ENCODE data around the gene RNF208.

The RNF208 gene

DNA sequence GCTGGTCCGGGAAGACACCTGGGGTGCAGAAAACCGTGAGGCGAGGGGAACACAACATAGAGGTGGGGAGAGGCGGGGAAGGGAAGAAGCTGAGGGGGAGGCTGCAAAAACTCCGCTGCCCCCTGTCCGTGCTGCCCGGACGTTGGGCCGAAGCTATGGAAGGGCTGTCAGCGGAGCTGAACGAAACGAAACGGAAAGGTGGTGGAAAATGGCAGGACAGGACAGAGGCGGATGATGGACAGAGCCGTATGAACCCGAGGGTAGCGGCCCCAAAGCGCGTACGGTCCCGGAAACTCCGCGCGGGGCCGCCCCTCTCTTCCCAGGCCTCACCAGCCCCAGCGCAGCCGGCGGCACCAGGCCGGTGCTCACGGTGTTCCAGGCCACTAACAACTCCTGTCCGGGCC is 34.0 kb downstream of the RNF208 start:
- no peak for DNase-seq (ENCODE audit: low spot score in 2 of 2)
- H3K9me3 ChIP-seq = no peaks in the 10 kb centered on the region
- H3K4me1 ChIP-seq = peaks cover 18% of the 10 kb centered on the region
- no peaks in the 10 kb centered on the region for H3K27me3 ChIP-seq (ENCODE audit: low read depth)
- in situ Hi-C loops (cut with MboI; ENCODE audit: low sequenced_read_pairs) = no loop called here
- H3K36me3 ChIP-seq (replicated peaks) = peaks cover 40% of the 10 kb centered on the region
- peak overlapping the region; percentile 100 for H3K4me3 ChIP-seq

DNA sequence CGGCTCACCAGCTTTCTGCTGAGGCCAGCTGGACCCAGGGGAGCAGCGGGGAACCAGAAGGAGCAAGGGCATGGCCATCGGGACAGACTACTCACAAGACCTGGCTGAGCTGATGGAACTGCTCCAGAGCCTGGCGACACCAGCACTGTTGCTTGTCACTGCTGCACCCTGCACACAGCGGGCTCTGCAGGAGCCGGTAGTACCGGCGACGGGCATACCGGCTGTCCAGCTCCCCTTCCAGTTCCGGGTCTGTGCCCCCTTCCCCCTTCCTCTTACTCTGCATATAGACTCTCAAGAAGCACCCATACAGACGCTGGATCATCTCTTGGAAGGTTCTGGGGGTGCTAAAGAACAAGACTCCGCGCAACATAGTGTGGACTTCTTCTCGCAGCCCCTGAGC is 34.7 kb downstream of the RNF208 start:
- in situ Hi-C loops (cut with MboI; ENCODE audit: low sequenced_read_pairs) = no loop called here

DNA sequence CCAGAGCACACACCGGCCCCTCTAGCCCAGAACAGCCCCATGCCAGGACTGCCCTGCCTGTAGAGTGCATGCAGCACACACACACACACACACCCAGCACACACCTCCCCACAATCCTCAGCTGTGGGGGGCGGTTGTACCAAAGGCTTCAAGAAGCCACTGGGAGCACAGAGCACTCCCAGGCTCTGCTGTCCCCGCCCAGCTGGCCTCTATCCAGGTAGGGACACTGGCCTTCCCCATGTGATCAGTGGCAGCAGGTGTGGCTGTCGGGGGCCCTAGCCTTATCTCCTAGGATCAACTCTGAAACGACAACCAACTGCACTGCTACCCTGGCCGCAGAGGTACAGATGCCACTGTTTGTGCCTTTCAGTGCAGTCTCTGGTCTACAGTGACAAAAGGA is 35.7 kb downstream of the RNF208 start:
- Histone ChIP-seq H3K27me3 (ENCODE audit: low read depth) (no peaks in the 10 kb centered on the region), H3K4me3 (no peak overlapping the region), H3K9me3 (no peaks in the 10 kb centered on the region), H3K36me3 (replicated peaks) (peaks cover 50% of the 10 kb centered on the region), H3K4me1 (peaks cover 18% of the 10 kb centered on the region)
- DNase-seq (ENCODE audit: low spot score in 2 of 2) = no peak
- in situ Hi-C loops (cut with MboI; ENCODE audit: low sequenced_read_pairs) = no loop called here

More for the DNA sequence above, 34.7 kb downstream of the RNF208 start:
- H3K9me3 ChIP-seq = no peaks in the 10 kb centered on the region
- H3K4me3 ChIP-seq = peak overlapping the region; percentile 100
- peaks cover 46% of the 10 kb centered on the region for H3K36me3 ChIP-seq (replicated peaks)
- no peaks in the 10 kb centered on the region for H3K27me3 ChIP-seq (ENCODE audit: low read depth)
- peaks cover 18% of the 10 kb centered on the region for H3K4me1 ChIP-seq
- no peak for DNase-seq (ENCODE audit: low spot score in 2 of 2)

DNA sequence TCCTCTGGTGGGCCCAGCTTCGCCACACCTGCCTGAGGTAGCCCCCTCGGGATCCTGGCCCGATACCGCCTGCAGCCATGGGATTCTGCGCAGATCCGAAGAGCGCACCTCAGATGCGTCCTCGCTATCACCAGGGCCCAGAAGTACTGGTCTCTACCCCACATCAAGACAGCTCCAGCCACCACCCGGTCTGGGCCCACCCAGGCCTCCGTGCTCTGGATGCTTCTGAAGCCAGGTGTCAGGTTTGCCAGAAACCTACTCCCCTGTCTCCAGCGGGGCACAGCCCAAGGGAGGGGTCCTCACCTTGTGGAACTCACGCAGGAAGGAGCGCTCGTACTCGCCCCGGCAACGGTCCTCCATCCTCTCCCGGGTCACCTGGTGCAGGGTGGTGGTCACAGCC is 36.1 kb downstream of the RNF208 start:
- no peak overlapping the region for H3K4me3 ChIP-seq
- H3K36me3 ChIP-seq (replicated peaks) = peaks cover 54% of the 10 kb centered on the region
- in situ Hi-C loops (cut with MboI; ENCODE audit: low sequenced_read_pairs) = no loop called here
- no peaks in the 10 kb centered on the region for H3K27me3 ChIP-seq (ENCODE audit: low read depth)
- H3K9me3 ChIP-seq = no peaks in the 10 kb centered on the region
- DNase-seq (ENCODE audit: low spot score in 2 of 2) = no peak
- H3K4me1 ChIP-seq = peaks cover 18% of the 10 kb centered on the region

DNA sequence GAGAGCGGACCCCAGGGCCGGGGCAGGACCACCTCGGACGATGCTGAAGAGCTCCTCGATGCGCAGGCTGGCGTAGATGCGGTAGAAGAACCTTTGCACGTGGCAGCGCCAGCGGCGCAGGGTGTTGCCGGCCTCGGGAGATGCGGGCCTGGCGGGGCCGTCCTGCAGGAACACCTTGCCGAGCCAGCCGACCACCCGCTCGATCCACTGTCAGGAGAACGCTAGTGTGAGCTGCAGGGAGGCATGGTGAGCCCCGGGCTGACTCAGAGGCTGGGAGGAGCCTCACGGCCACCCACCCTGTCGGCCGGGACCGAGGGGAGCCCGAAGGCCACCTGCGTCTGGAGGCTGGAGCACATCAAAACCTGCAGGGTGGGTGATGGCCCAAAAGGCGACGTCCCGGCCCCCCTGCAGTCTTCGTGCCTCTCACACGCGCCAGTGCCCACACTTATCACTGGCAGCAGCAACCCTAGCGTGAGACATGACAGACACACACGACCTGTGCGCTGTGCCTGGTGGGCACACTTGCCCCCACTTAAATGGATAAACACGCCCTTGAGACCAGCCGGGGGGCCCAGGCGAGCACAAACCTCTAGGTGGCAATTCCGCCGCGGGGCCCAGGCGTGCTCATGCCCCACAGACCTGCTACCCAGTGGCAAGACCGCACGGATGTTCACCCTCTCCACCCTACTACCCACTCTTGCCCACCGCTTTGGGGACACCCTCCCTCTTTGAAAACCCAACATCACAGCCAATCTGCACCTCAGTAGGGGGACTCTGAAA is 37.0 kb downstream of the RNF208 start:
- Histone ChIP-seq H3K27me3 (ENCODE audit: low read depth) (no peaks in the 10 kb centered on the region), H3K36me3 (replicated peaks) (peaks cover 54% of the 10 kb centered on the region)
- in situ Hi-C loops (cut with MboI; ENCODE audit: low sequenced_read_pairs) = no loop called here

DNA sequence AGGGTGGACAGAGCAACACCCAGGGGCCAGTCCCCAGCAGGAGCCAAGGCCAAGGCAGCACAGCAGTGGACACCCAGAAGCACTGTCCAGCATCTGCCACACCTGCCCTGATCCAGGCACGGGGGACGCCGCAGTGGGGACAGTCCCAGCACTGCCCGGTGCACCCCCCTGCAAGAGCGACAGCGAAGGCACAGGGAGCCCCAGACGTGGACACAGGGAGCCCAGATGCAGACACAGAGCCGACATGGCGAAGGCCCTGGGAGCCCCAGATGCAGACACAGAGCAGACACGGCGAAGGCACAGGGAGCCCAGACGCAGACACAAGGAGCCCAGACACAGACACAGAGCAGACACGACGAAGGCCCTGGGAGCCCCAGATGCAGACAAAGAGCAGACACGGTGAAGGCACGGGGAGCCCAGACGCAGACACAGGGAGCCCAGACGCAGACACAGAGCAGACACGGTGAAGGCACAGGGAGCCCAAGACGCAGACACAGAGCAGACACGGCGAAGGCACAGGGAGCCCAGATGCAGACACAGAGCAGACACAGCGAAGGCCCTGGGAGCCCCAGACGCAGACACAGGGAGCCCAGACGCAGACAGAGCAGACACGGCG is 38.0 kb downstream of the RNF208 start:
- Histone ChIP-seq H3K4me1 (peaks cover 11% of the 10 kb centered on the region), H3K27me3 (ENCODE audit: low read depth) (no peaks in the 10 kb centered on the region), H3K4me3 (no peak overlapping the region), H3K36me3 (replicated peaks) (peaks cover 54% of the 10 kb centered on the region), H3K9me3 (no peaks in the 10 kb centered on the region)
- no peak for DNase-seq (ENCODE audit: low spot score in 2 of 2)
- in situ Hi-C loops (cut with MboI; ENCODE audit: low sequenced_read_pairs) = no loop called here

More for the DNA sequence above, 37.0 kb downstream of the RNF208 start:
- no peaks in the 10 kb centered on the region for H3K9me3 ChIP-seq
- DNase-seq (ENCODE audit: low spot score in 2 of 2) = no peak
- no peak overlapping the region for H3K4me3 ChIP-seq
- peaks cover 18% of the 10 kb centered on the region for H3K4me1 ChIP-seq

DNA sequence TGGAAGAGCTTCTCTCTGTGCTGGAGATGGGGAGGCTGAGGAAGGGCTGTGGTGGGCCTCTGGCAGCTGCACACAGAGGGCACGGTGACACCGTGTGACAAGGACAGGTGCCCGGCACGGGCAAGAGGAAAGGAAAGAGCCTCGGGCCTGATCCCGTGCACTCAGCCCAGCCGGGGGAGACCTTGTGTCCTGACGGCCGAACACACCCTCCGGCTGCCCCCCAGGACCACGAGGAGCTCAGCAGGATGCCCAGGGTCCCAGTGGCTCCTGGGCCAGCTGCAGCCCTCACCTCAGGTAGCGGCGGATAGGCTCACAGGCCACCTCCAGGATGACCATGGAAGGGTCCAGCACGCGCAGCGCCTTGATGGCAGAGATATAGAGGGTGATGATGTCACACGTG is 39.2 kb downstream of the RNF208 start:
- Histone ChIP-seq H3K4me3 (no peak overlapping the region), H3K9me3 (no peaks in the 10 kb centered on the region), H3K36me3 (replicated peaks) (peaks cover 50% of the 10 kb centered on the region), H3K27me3 (ENCODE audit: low read depth) (no peaks in the 10 kb centered on the region), H3K4me1 (peaks cover 11% of the 10 kb centered on the region)
- in situ Hi-C loops (cut with MboI; ENCODE audit: low sequenced_read_pairs) = no loop called here
- DNase-seq (ENCODE audit: low spot score in 2 of 2) = no peak

DNA sequence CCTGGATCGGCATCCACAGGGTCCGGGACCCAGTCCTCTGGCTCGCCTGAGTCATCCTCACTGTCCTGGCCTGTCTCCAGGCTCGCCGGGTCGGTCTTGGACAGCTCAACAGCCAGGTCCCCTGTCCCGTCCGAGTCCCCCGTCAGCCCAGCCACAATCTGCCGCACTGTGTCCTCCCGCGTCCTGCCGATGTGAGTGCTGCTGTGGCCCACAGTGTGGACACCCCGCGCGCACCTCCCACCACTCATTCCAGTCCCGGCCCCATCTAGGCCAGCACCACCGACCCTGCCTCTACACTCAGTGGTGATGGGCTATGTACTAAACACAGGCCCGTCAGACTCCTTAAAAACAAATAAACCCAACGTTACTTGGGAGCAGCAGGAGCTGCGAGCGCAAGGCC is 40.4 kb downstream of the RNF208 start:
- in situ Hi-C loops (cut with MboI; ENCODE audit: low sequenced_read_pairs) = no loop called here
- peaks cover 50% of the 10 kb centered on the region for H3K36me3 ChIP-seq (replicated peaks)
- no peak for DNase-seq (ENCODE audit: low spot score in 2 of 2)

DNA sequence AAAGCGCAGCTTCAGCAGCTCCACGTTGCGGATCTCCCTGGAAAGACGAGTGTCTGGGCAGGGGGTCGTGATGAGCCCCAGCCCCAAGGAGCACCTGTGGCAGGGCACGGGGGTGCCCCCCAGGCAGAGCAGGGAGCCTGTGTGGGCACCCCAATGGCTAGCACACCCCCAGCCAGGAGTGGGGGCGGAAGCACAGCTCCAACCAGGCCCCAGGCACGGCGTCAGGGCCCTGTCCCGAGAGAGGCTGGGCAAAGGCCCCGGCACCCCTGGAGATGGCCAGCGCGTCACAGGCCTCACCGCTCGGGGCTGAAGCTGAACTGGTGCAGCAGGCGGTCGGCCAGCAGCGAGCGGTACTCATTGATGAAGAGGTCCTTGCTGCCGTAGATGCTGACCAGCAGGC is 41.5 kb downstream of the RNF208 start:
- no peaks in the 10 kb centered on the region for H3K27me3 ChIP-seq (ENCODE audit: low read depth)

More for the DNA sequence above, 40.4 kb downstream of the RNF208 start:
- H3K27me3 ChIP-seq (ENCODE audit: low read depth) = no peaks in the 10 kb centered on the region
- H3K9me3 ChIP-seq = no peaks in the 10 kb centered on the region
- no peak overlapping the region for H3K4me3 ChIP-seq
- peaks cover under 1% of the 10 kb centered on the region; the same call in 1 of the 2 replicates for H3K4me1 ChIP-seq

DNA sequence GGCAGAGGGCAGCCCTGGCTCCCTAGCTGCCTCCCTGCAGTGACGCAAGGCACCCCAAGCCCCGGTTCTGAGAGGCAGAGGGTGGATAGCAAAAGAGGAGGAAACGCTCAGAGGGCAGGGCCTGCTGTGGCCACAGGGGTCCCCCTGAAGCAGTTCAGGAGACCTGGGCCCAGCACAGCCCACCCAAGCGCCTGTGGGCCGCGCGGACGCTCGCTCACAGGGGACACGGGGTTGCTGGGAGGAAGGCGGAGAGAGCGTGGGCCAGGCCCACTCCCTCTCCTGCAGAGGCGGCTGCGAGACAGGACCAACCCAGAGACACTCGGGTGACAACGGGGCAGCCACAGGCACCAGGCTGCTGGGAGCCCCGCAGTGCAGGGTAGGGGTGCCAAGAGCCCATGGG is 42.3 kb downstream of the RNF208 start:
- no peaks in the 10 kb centered on the region for H3K27me3 ChIP-seq (ENCODE audit: low read depth)
- in situ Hi-C loops (cut with MboI; ENCODE audit: low sequenced_read_pairs) = no loop called here
- no peaks in the 10 kb centered on the region for H3K9me3 ChIP-seq
- no peaks in the 10 kb centered on the region for H3K4me1 ChIP-seq
- peaks cover 36% of the 10 kb centered on the region for H3K36me3 ChIP-seq (replicated peaks)
- DNase-seq (ENCODE audit: low spot score in 2 of 2) = no peak
- H3K4me3 ChIP-seq = no peak overlapping the region

More for the DNA sequence above, 41.5 kb downstream of the RNF208 start:
- DNase-seq (ENCODE audit: low spot score in 2 of 2) = no peak
- no peak overlapping the region for H3K4me3 ChIP-seq
- H3K4me1 ChIP-seq = no peaks in the 10 kb centered on the region
- in situ Hi-C loops (cut with MboI; ENCODE audit: low sequenced_read_pairs) = no loop called here
- peaks cover 40% of the 10 kb centered on the region for H3K36me3 ChIP-seq (replicated peaks)
- H3K9me3 ChIP-seq = no peaks in the 10 kb centered on the region

DNA sequence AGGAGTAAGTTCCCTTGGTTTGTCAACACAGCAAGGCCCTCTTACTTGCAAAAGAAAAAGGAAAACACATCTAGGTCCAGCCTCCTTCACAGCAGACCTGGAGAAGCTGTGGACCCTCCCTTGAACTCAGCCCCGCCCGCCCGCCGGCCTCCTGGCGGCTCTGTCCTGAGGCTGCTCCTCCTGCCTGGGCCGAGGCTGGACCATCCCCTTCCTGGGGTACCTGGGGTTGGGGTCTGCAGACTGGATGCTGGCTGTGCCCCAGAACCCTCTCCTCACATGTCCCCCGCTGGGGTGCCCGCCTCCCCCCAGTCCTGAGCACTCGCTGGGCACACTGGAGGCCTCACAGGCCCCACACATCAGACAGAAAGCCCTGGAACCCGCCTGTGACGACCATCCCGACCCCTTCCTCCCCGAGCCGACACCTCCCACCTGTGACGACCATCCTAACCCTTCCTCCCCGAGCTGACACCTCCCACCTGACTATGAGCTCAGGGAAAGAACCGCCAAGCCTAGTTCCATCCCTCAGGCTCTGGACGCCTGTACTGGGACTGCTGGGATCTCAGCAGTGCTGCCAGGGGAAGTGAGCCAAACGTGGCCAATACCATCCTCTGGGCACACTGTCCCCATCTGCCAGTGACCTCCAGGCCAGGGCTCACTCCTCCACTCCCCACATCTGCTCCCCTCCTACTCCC is 43.0 kb downstream of the RNF208 start:
- in situ Hi-C loops (cut with MboI; ENCODE audit: low sequenced_read_pairs) = no loop called here
- peaks cover 36% of the 10 kb centered on the region for H3K36me3 ChIP-seq (replicated peaks)

DNA sequence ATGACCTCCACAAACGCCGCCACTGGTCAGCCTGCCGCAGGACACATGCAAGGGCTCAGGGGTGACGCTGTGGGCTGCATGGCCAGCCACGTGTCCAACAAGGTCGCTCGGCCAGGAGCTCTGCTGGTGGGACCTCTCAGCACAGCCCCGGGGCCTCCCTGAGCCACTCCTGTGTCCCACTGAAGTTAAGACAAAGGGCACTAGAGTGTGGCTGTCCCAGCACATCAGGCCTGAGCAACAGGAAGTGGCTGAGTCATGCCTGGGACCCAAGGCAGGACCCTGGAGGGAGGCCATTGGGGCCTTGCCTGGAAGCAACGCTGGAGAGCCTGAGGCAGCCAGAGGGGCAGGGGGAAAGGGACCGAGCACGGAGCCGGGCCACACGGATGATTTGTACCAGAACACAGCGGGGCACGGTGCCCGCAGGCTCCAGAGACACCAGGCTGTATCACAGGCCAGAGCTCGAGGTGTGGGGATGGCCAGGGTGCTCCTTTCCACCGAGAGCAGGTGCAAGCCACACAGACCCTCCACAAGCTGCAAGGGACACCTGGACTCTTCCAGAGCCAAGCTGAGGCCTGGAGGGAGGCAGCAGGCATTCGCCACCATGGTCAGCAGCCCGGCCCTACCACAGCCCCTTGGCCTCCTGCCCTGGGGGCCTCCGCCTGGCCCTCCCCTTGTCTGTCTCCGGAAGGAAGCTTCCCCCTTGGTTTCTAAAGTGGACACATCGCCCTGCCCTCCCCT is 43.7 kb downstream of the RNF208 start:
- Histone ChIP-seq H3K4me3 (no peak overlapping the region), H3K9me3 (no peaks in the 10 kb centered on the region), H3K4me1 (no peaks in the 10 kb centered on the region), H3K36me3 (replicated peaks) (peaks cover 32% of the 10 kb centered on the region), H3K27me3 (ENCODE audit: low read depth) (no peaks in the 10 kb centered on the region)
- DNase-seq (ENCODE audit: low spot score in 2 of 2) = no peak
- in situ Hi-C loops (cut with MboI; ENCODE audit: low sequenced_read_pairs) = no loop called here

More for the DNA sequence above, 43.0 kb downstream of the RNF208 start:
- no peak for DNase-seq (ENCODE audit: low spot score in 2 of 2)
- Histone ChIP-seq H3K27me3 (ENCODE audit: low read depth) (no peaks in the 10 kb centered on the region), H3K9me3 (no peaks in the 10 kb centered on the region), H3K4me1 (no peaks in the 10 kb centered on the region), H3K4me3 (no peak overlapping the region)

DNA sequence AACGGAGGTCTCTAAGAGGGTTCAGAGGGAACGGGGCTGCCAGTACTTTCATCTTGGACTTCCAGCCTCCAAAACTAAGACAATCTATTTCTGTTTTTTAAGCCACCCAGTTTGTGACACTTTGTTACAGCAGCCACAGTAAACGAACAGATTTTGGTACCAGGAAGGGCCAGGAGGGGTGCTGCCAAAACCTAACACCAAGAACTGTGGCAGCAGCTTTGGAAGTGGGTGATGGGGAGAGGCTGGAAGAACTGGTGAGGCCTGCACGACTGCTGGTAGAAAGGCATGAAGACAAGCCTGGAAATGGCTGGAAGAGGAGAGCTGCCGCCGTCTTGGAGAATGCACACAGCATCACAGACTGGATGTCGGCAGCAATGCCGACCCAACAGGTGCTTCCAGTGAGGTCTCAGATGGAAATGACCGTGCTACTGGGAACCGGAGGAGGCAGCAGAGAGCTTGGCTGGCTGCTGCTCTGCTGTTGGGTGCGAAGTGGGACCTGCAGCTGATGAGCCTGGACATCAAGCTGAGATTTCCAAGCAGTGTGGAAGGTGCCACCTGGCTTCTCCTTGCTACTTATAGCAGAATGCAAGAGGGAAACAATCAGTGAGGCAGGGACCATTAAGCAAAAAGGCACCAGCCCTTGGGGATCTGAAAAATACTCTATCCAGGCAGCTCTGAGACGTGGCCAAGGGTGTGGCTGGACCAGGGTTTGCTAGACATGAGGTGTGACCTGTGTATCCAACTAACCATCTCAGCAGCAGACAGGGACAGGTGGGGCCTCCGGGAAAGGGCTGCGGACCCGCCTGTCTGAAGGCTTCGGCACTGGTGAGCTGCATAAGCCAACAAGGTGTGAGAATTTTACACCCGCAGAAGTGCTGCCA is 45.5 kb downstream of the RNF208 start:
- DNase-seq (ENCODE audit: low spot score in 2 of 2) = peak; percentile 33 to 60
- in situ Hi-C loops (cut with MboI; ENCODE audit: low sequenced_read_pairs) = no loop called here
- Histone ChIP-seq H3K27me3 (ENCODE audit: low read depth) (no peaks in the 10 kb centered on the region), H3K9me3 (no peaks in the 10 kb centered on the region), H3K4me1 (no peaks in the 10 kb centered on the region), H3K36me3 (replicated peaks) (peaks cover 19% of the 10 kb centered on the region), H3K4me3 (no peak overlapping the region)
